HCT116 (cell line): ENCODE data around the gene ZNF423. TPM values are rescaled to one million over a fixed set of nuclear protein-coding genes. Genes with fewer than 3 reads are reported as not detected.

Experiments used
- ATAC-seq: fragments of 200-7000 bp; cut with Tn5 transposase; 2 replicates; pipeline ENCODE4 v1.9.1; 2020; ENCODE audit warnings: mild to moderate bottlenecking, moderate library complexity
- BruUV-seq: library from RNA; stranded (reverse); fragments of 400-500 nt; replicated peaks from 2 replicates; lab custom pipeline; 2021; lab: Mats Ljungman, UMichigan
- CTCF ChIA-PET: fragments of 300-600 bp; sonication (Branson Sonifier 250); formaldehyde crosslinking; loops from one replicate; lab custom pipeline; 2021; ENCODE audit warnings: antibody characterized with exemption; lab: Charles Lee
- POLR2A ChIA-PET: fragments of 300-600, 350-600 bp; sonication (Branson Sonifier 250); formaldehyde crosslinking; loops from one replicate; lab custom pipeline; 2021; ENCODE audit warnings: antibody characterized with exemption; lab: Charles Lee
- RAD21 ChIA-PET, 2 experiments: fragments of 300-600 bp; sonication (Branson Sonifier 250); formaldehyde crosslinking; loops; one replicate each; lab custom pipeline; 2023; ENCODE audit warnings: low total read pairs in 2 of 2; ENCODE audit not compliant: uncharacterized antibody in 2 of 2, unreplicated experiment in 2 of 2, low non-redundant PET in 1 of 2; lab: Charles Lee
- DNase-seq: peaks from one replicate; pipeline ENCODE4 v3.0.0-alpha.2; 2010; ENCODE audit warnings: low read depth, low spot score
- H2AFZ ChIP-seq: fragments of 200-600 bp; shearing (Covaris generic), sonication (generic); 2 replicates; pipeline ENCODE4 v1.6.1; 2017; ENCODE audit warnings: low read depth, mixed run types, mixed read lengths, antibody characterized with exemption, low read length; ENCODE audit not compliant: poor library complexity, severe bottlenecking
- H3K27ac ChIP-seq: 2 replicates; pipeline ENCODE4 v1.5.1; 2012; ENCODE audit warnings: low read depth, low read length
- H3K27me3 ChIP-seq: fragments of 200-600 bp; sonication (generic); 2 replicates; pipeline ENCODE4 v1.6.1; 2016; ENCODE audit warnings: mixed run types, low read length, mixed read lengths; ENCODE audit not compliant: insufficient read depth
- H3K36me3 ChIP-seq, 2 experiments: fragments of 200-500 bp in 1 of 2; fragments of 200-600 bp in 1 of 2; sonication (Bioruptor generic) in 1 of 2; sonication (generic) in 1 of 2; 2 replicates each; pipeline versions ENCODE4 v1.5.1 to v1.6.1; 2014 to 2016; ENCODE audit warnings: low read length in 2 of 2, inconsistent platforms in 1 of 2, mixed read lengths in 1 of 2, mixed run types in 1 of 2; ENCODE audit not compliant: insufficient read depth in 2 of 2, control insufficient read depth in 1 of 2
- H3K4me1 ChIP-seq, 2 experiments: fragments of 200-600 bp in 1 of 2; sonication (generic) in 1 of 2; 2 replicates each; pipeline versions ENCODE4 v1.5.1 to v1.6.1; 2012 to 2017; ENCODE audit warnings: low read length in 2 of 2, inconsistent platforms in 1 of 2, mild to moderate bottlenecking in 1 of 2, mixed read lengths in 1 of 2, mixed run types in 1 of 2, moderate library complexity in 1 of 2; ENCODE audit not compliant: insufficient read depth in 2 of 2, control insufficient read depth in 1 of 2
- H3K4me2 ChIP-seq: fragments of 200-600 bp; sonication (generic); 2 replicates; pipeline ENCODE4 v1.6.1; 2017; ENCODE audit warnings: mixed run types, low read length, mixed read lengths
- H3K4me3 ChIP-seq, 2 experiments: fragments of 200-600 bp in 1 of 2; sonication (generic) in 1 of 2; replicated peaks in 1 of 2; 2 replicates each; pipeline ENCODE4 v1.5.1; 2011 to 2016; ENCODE audit warnings: low read length in 2 of 2, control low read depth in 1 of 2, low read depth in 1 of 2, mild to moderate bottlenecking in 1 of 2, mixed read lengths in 1 of 2, mixed run types in 1 of 2
- H3K79me2 ChIP-seq: fragments of 200-600 bp; sonication (generic); 2 replicates; pipeline ENCODE4 v1.6.1; 2017; ENCODE audit warnings: mild to moderate bottlenecking, mixed run types, low read length, moderate library complexity, mixed read lengths; ENCODE audit not compliant: insufficient read depth
- H3K9ac ChIP-seq: fragments of 200-600 bp; sonication (generic); 2 replicates; pipeline ENCODE4 v1.6.1; 2016; ENCODE audit warnings: low read length, mixed read lengths
- H3K9me2 ChIP-seq: fragments of 200-600 bp; sonication (generic), shearing (Covaris generic); 2 replicates; pipeline ENCODE4 v1.6.1; 2017; ENCODE audit warnings: mixed run types, mild to moderate bottlenecking, moderate library complexity; ENCODE audit not compliant: insufficient read depth
- H3K9me3 ChIP-seq, 2 experiments: fragments of 200-500 bp in 1 of 2; fragments of 200-600 bp in 1 of 2; sonication (Bioruptor generic) in 1 of 2; sonication (generic) in 1 of 2; 2 replicates each; pipeline ENCODE4 v1.6.1; 2014 to 2017; ENCODE audit warnings: low read length in 2 of 2, mixed read lengths in 2 of 2, inconsistent platforms in 1 of 2, low read depth in 1 of 2, mild to moderate bottlenecking in 1 of 2, mixed run types in 1 of 2, moderate library complexity in 1 of 2; ENCODE audit not compliant: control insufficient read depth in 1 of 2, insufficient read depth in 1 of 2
- H4K20me1 ChIP-seq: fragments of 200-600 bp; sonication (generic), shearing (Covaris generic); 2 replicates; pipeline ENCODE4 v1.6.1; 2017; ENCODE audit warnings: mixed run types, mild to moderate bottlenecking, moderate library complexity; ENCODE audit not compliant: insufficient read depth
- ATF3 ChIP-seq: IDR thresholded peaks from 2 replicates; pipeline ENCODE4 v1.6.1; 2012
- CBX3 ChIP-seq: IDR thresholded peaks from 2 replicates; pipeline ENCODE4 v1.6.1; 2012; ENCODE audit warnings: low read depth
- CEBPB ChIP-seq: IDR thresholded peaks from 2 replicates; pipeline ENCODE4 v1.6.1; 2012; ENCODE audit warnings: low read depth
- CTCF ChIP-seq, 3 experiments: fragments of 200-600 bp in 1 of 3; sonication (generic) in 1 of 3; IDR thresholded peaks in 2 of 3; conservative IDR thresholded peaks in 1 of 3; 2 replicates each; pipeline ENCODE4 v1.5.1; 2012 to 2017; ENCODE audit warnings: low read depth in 2 of 3, low read length in 2 of 3, antibody characterized with exemption in 1 of 3, borderline replicate concordance in 1 of 3, control low read depth in 1 of 3, mild to moderate bottlenecking in 1 of 3, mixed read lengths in 1 of 3, mixed run types in 1 of 3, moderate library complexity in 1 of 3; ENCODE audit not compliant: insufficient read depth in 1 of 3
- EGR1 ChIP-seq: IDR thresholded peaks from 2 replicates; pipeline ENCODE4 v1.6.1; 2012; ENCODE audit warnings: low read depth
- ELF1 ChIP-seq: IDR thresholded peaks from 2 replicates; pipeline ENCODE4 v1.6.1; 2012; ENCODE audit warnings: low read depth, borderline replicate concordance
- EZH2phosphoT487 ChIP-seq: fragments of 200-600 bp; IDR thresholded peaks from 2 replicates; pipeline ENCODE4 v1.6.1; 2018; ENCODE audit warnings: antibody characterized with exemption, borderline replicate concordance
- FOSL1 ChIP-seq: IDR thresholded peaks from 2 replicates; pipeline ENCODE4 v1.6.1; 2012; ENCODE audit warnings: low read depth
- JUND ChIP-seq: IDR thresholded peaks from 2 replicates; pipeline ENCODE4 v1.6.1; 2012
- MAX ChIP-seq: IDR thresholded peaks from 2 replicates; pipeline ENCODE4 v1.6.1; 2012
- POLR2A ChIP-seq: IDR thresholded peaks from 2 replicates; pipeline ENCODE4 v1.7.0; 2011; ENCODE audit warnings: borderline replicate concordance; ENCODE audit not compliant: insufficient read depth, insufficient read length; ENCODE audit errors: extremely low read depth
- RAD21 ChIP-seq: IDR thresholded peaks from 2 replicates; pipeline ENCODE4 v1.6.1; 2012; ENCODE audit warnings: low read depth, mild to moderate bottlenecking
- REST ChIP-seq: IDR thresholded peaks from 2 replicates; pipeline ENCODE4 v1.6.1; 2012; ENCODE audit warnings: low read depth
- SIN3A ChIP-seq: IDR thresholded peaks from 2 replicates; pipeline ENCODE4 v1.6.1; 2012; ENCODE audit warnings: low read depth
- SP1 ChIP-seq: IDR thresholded peaks from 2 replicates; pipeline ENCODE4 v1.6.1; 2012; ENCODE audit warnings: low read depth
- SRF ChIP-seq: IDR thresholded peaks from 2 replicates; pipeline ENCODE4 v1.6.1; 2012; ENCODE audit warnings: low read depth
- TCF7L2 ChIP-seq: IDR thresholded peaks from 2 replicates; pipeline ENCODE4 v1.7.0; 2011; ENCODE audit warnings: borderline replicate concordance, inconsistent platforms; ENCODE audit not compliant: insufficient read depth, insufficient read length; ENCODE audit errors: extremely low read depth
- ZFX ChIP-seq: fragments of 450-650 bp; IDR thresholded peaks from 2 replicates; pipeline ENCODE4 v1.6.1; 2017
- ZNF274 ChIP-seq: fragments of 200-500 bp; sonication (Bioruptor generic); IDR thresholded peaks from 2 replicates; pipeline ENCODE4 v1.6.1; 2014; ENCODE audit warnings: mild to moderate bottlenecking, low read depth, low read length, inconsistent platforms
- intact Hi-C: fragments of 100-400 bp; cut with micrococcal nuclease; formaldehyde crosslinking; loops from 2 replicates; pipeline ENCODE4 v1.10.0; 2022
- total RNA-seq: library from RNA; stranded (reverse); gene quantifications from one replicate; pipeline ENCODE4 v1.2.1, GENCODE V29; 2021; ENCODE audit not compliant: unreplicated experiment

Gene ZNF423
- total RNA-seq, 1 experiment from 2014 or later = 0.22 TPM

- TF ChIP-seq TCF7L2 = no peak
- no peak for TF ChIP-seq CEBPB
- TF ChIP-seq POLR2A = no peak
- TF ChIP-seq EGR1 = no peak
- no peak for TF ChIP-seq CTCF (IDR thresholded peaks at IDR 0.05 in 2 of 3, conservative IDR thresholded peaks at IDR 0.05 in 1 of 3; ENCODE audit: borderline replicate concordance in 1 of 3, insufficient read depth in 1 of 3, low read depth in 2 of 3, low read length in 2 of 3)
- TF ChIP-seq ZNF274 = no peak
- no peak for TF ChIP-seq EZH2phosphoT487
- no peak for TF ChIP-seq JUND
- TF ChIP-seq MAX = no peak
- TF ChIP-seq RAD21 = no peak
Measured at GRCh38 chr16:49795513-49795912, 60.4 kb downstream of the ZNF423 start (continued).

- H3K27me3 ChIP-seq = no peaks in the 10 kb centered on the region; the same call in none of the 2 replicates
- no peak for DNase-seq
- CTCF ChIA-PET = no interaction called here
- TF ChIP-seq ELF1 (no peak), ATF3 (no peak), RAD21 (no peak), SP1 (no peak), CTCF (IDR thresholded peaks at IDR 0.05 in 2 of 3, conservative IDR thresholded peaks at IDR 0.05 in 1 of 3; ENCODE audit: borderline replicate concordance in 1 of 3, insufficient read depth in 1 of 3, low read depth in 2 of 3, low read length in 2 of 3) (no peak), ZNF274 (no peak), ZFX (no peak), CEBPB (no peak), REST (no peak), SIN3A (no peak), FOSL1 (no peak), CBX3 (no peak), POLR2A (no peak), SRF (no peak), EZH2phosphoT487 (no peak)
Measured at GRCh38 chr16:49793244-49793643, 62.7 kb downstream of the ZNF423 start.

More at GRCh38 chr16:49793244-49793643, 62.7 kb downstream of the ZNF423 start:
- no peak overlapping the region for H3K9ac ChIP-seq
- H3K4me3 ChIP-seq = no peak overlapping the region
- H3K79me2 ChIP-seq = no peaks in the 10 kb centered on the region
- H3K4me1 ChIP-seq = no peaks in the 10 kb centered on the region
- no peak overlapping the region for H3K27ac ChIP-seq
- no peaks in the 10 kb centered on the region for H3K9me2 ChIP-seq
- no peaks in the 10 kb centered on the region for H4K20me1 ChIP-seq
- POLR2A ChIA-PET = no interaction called here
- RAD21 ChIA-PET = no interaction called here
- intact Hi-C loops = no loop called here
- H3K9me3 ChIP-seq = no peaks in the 10 kb centered on the region
- no peaks in the 10 kb centered on the region for H3K36me3 ChIP-seq
- no peak overlapping the region for H2AFZ ChIP-seq
- no peak for ATAC-seq
- no TSS peak for BruUV-seq
- H3K4me2 ChIP-seq = no peak overlapping the region
